C4-2B (cell line): ENCODE data around the gene CD80.

Experiments
- ZFX ChIP-seq: fragments of 450-650 bp; IDR thresholded peaks from 2 replicates; pipeline ENCODE4 v1.6.1; 2017
- TF ChIP-seq, protein P1 (sequence below): fragments of 450-650 bp; conservative IDR thresholded peaks from 2 replicates; pipeline ENCODE4 v1.5.1; 2017; ENCODE audit warnings: mild to moderate bottlenecking

DNA sequence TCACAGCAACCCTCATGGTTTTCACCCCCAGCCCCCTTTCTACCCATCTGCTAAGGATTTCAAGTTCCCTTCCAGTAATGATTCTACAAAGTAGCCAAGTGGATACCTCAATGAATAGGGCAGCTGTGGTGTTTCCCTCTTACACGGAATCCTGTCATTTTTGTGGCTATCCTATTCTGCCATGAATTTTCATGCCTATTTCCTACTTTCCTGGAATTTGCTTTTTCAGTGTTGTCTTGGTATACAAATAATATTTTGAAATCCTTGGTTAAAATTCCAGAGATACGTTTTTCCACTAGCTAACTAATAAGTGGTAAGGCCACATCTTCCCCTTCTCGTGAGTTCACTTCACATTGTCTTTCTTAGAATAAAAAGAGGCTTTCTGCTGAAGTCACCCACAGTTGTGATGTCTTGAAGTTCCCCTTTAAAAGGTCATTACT lies 27.3 kb upstream of the CD80 start:
- TF ChIP-seq, protein P1, sequence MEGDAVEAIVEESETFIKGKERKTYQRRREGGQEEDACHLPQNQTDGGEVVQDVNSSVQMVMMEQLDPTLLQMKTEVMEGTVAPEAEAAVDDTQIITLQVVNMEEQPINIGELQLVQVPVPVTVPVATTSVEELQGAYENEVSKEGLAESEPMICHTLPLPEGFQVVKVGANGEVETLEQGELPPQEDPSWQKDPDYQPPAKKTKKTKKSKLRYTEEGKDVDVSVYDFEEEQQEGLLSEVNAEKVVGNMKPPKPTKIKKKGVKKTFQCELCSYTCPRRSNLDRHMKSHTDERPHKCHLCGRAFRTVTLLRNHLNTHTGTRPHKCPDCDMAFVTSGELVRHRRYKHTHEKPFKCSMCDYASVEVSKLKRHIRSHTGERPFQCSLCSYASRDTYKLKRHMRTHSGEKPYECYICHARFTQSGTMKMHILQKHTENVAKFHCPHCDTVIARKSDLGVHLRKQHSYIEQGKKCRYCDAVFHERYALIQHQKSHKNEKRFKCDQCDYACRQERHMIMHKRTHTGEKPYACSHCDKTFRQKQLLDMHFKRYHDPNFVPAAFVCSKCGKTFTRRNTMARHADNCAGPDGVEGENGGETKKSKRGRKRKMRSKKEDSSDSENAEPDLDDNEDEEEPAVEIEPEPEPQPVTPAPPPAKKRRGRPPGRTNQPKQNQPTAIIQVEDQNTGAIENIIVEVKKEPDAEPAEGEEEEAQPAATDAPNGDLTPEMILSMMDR, result no peak
- TF ChIP-seq ZFX, result no peak
